C4-2B (cell line): ENCODE results near the gene ADARB2.

Experiments used
- ZFX ChIP-seq: fragments of 450-650 bp; IDR thresholded peaks from 2 replicates; pipeline ENCODE4 v1.6.1; 2017
- TF ChIP-seq, protein P1 (sequence below): fragments of 450-650 bp; conservative IDR thresholded peaks from 2 replicates; pipeline ENCODE4 v1.5.1; 2017; ENCODE audit warnings: mild to moderate bottlenecking

- TF ChIP-seq, protein P1, sequence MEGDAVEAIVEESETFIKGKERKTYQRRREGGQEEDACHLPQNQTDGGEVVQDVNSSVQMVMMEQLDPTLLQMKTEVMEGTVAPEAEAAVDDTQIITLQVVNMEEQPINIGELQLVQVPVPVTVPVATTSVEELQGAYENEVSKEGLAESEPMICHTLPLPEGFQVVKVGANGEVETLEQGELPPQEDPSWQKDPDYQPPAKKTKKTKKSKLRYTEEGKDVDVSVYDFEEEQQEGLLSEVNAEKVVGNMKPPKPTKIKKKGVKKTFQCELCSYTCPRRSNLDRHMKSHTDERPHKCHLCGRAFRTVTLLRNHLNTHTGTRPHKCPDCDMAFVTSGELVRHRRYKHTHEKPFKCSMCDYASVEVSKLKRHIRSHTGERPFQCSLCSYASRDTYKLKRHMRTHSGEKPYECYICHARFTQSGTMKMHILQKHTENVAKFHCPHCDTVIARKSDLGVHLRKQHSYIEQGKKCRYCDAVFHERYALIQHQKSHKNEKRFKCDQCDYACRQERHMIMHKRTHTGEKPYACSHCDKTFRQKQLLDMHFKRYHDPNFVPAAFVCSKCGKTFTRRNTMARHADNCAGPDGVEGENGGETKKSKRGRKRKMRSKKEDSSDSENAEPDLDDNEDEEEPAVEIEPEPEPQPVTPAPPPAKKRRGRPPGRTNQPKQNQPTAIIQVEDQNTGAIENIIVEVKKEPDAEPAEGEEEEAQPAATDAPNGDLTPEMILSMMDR = no peak
- no peak for TF ChIP-seq ZFX
Measured at GRCh38 chr10:1199897-1200721, 537.2 kb downstream of the ADARB2 start.
